ENCODE results near the gene TAS2R30.

GRCh38 chr12:11147420-11147819, 13.0 kb upstream of the TAS2R30 start:
- TF ChIP-seq ZNF660 (tag by site-specific recombination; IDR thresholded peaks at IDR 0.05) (no peak), ZEB2 (tag by site-specific recombination; IDR thresholded peaks at IDR 0.05) (no peak), CTCF (tag by site-specific recombination; IDR thresholded peaks at IDR 0.05) (no peak)

Measured in HEK293 (cell line).